ENCODE results near the gene MLC1.
"Not testable (repeated sequence)": the region's sequence is repeated elsewhere in the genome, so short reads cannot be mapped to it uniquely, and the experiment has no call there.

The MLC1 gene

DNA sequence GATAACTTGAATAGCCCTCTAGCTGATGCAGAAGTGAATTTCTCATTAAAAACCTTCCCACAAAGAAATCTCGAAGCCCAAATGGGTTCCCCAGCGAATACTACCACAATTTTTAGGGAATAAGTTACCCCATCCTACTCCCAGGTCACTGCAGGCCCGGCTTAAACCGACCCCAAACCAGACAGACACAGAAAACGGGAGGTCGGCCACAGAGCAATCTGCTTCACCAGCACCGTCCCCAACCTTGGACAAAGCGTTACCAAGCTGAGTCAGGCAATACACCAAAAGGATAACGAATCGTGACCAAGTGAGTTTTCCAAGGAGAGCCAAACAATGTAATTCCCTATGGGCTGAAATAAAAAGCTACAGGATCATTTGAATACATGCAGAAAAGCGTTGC is 4.0 kb upstream of the MLC1 start:
- Histone ChIP-seq H3K9ac (no peak overlapping the region), H3K4me3 (ENCODE audit: low read depth, low read length) (no peak overlapping the region), H3K36me3 (ENCODE audit: control insufficient read depth, insufficient read depth, low read length) (no peaks in the 10 kb centered on the region), H2AFZ (no peak overlapping the region), H3K9me3 (ENCODE audit: control insufficient read depth, low read length) (no peaks in the 10 kb centered on the region), H3K79me2 (no peaks in the 10 kb centered on the region), H3K27me3 (ENCODE audit: control insufficient read depth, insufficient read depth, low read length) (no peaks in the 10 kb centered on the region), H3K4me1 (no peaks in the 10 kb centered on the region), H3K27ac (no peak overlapping the region), H3K4me2 (ENCODE audit: low read length) (no peak overlapping the region)
- TF ChIP-seq, protein P1, sequence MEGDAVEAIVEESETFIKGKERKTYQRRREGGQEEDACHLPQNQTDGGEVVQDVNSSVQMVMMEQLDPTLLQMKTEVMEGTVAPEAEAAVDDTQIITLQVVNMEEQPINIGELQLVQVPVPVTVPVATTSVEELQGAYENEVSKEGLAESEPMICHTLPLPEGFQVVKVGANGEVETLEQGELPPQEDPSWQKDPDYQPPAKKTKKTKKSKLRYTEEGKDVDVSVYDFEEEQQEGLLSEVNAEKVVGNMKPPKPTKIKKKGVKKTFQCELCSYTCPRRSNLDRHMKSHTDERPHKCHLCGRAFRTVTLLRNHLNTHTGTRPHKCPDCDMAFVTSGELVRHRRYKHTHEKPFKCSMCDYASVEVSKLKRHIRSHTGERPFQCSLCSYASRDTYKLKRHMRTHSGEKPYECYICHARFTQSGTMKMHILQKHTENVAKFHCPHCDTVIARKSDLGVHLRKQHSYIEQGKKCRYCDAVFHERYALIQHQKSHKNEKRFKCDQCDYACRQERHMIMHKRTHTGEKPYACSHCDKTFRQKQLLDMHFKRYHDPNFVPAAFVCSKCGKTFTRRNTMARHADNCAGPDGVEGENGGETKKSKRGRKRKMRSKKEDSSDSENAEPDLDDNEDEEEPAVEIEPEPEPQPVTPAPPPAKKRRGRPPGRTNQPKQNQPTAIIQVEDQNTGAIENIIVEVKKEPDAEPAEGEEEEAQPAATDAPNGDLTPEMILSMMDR (IDR thresholded peaks at IDR 0.05): no peak

- Histone ChIP-seq H3K4me1 (no peaks in the 10 kb centered on the region), H3K9me3 (ENCODE audit: control insufficient read depth, low read length) (no peaks in the 10 kb centered on the region), H3K4me2 (ENCODE audit: low read length) (no peak overlapping the region), H3K27me3 (ENCODE audit: control insufficient read depth, insufficient read depth, low read length) (no peaks in the 10 kb centered on the region), H2AFZ (no peak overlapping the region), H3K36me3 (ENCODE audit: control insufficient read depth, insufficient read depth, low read length) (no peaks in the 10 kb centered on the region), H3K4me3 (ENCODE audit: low read depth, low read length) (no peak overlapping the region), H3K79me2 (no peaks in the 10 kb centered on the region), H3K27ac (no peak overlapping the region), H3K9ac (no peak overlapping the region)
- TF ChIP-seq, protein P1 (IDR thresholded peaks at IDR 0.05): no peak
These were observed 2.9 kb upstream of the MLC1 start for GRCh38 chr22:50088096-50088495.

GRCh38 chr22:50087646-50088045 is 2.4 kb upstream of the MLC1 start:
- Histone ChIP-seq H3K4me3 (ENCODE audit: low read depth, low read length) (no peak overlapping the region), H3K9ac (no peak overlapping the region), H3K27me3 (ENCODE audit: control insufficient read depth, insufficient read depth, low read length) (no peaks in the 10 kb centered on the region), H3K79me2 (no peaks in the 10 kb centered on the region), H3K4me1 (no peaks in the 10 kb centered on the region), H3K4me2 (ENCODE audit: low read length) (no peak overlapping the region), H2AFZ (no peak overlapping the region), H3K36me3 (ENCODE audit: control insufficient read depth, insufficient read depth, low read length) (no peaks in the 10 kb centered on the region), H3K9me3 (ENCODE audit: control insufficient read depth, low read length) (no peaks in the 10 kb centered on the region), H3K27ac (no peak overlapping the region)
- TF ChIP-seq, protein P1 (IDR thresholded peaks at IDR 0.05): no peak

GRCh38 chr22:50086975-50087374 is 1.7 kb upstream of the MLC1 start:
- H2AFZ ChIP-seq; H3K36me3 ChIP-seq (ENCODE audit: control insufficient read depth, insufficient read depth, low read length); H3K27ac ChIP-seq; H3K9me3 ChIP-seq (ENCODE audit: control insufficient read depth, low read length); H3K4me3 ChIP-seq (ENCODE audit: low read depth, low read length); H3K9ac ChIP-seq; H3K4me2 ChIP-seq (ENCODE audit: low read length); H3K4me1 ChIP-seq; H3K27me3 ChIP-seq (ENCODE audit: control insufficient read depth, insufficient read depth, low read length); H3K79me2 ChIP-seq: not testable (repeated sequence)

- no peaks in the 10 kb centered on the region for H3K79me2 ChIP-seq
- no peak overlapping the region for H3K4me3 ChIP-seq (ENCODE audit: low read depth, low read length)
- no peaks in the 10 kb centered on the region for H3K36me3 ChIP-seq (ENCODE audit: control insufficient read depth, insufficient read depth, low read length)
- H3K27me3 ChIP-seq (ENCODE audit: control insufficient read depth, insufficient read depth, low read length): no peaks in the 10 kb centered on the region
- no peak overlapping the region for H2AFZ ChIP-seq
- no peaks in the 10 kb centered on the region for H3K9me3 ChIP-seq (ENCODE audit: control insufficient read depth, low read length)
- TF ChIP-seq, protein P1 (IDR thresholded peaks at IDR 0.05): no peak
- no peak overlapping the region for H3K9ac ChIP-seq
- H3K4me1 ChIP-seq: no peaks in the 10 kb centered on the region
- no peak overlapping the region for H3K27ac ChIP-seq
- H3K4me2 ChIP-seq (ENCODE audit: low read length): no peak overlapping the region
These were observed 1.3 kb upstream of the MLC1 start for GRCh38 chr22:50086526-50086925.
